GM13976 (cell line): ENCODE measurements around the gene CCDC9.

Source experiments
- DNase-seq: peaks from one replicate; pipeline ENCODE4 v3.0.0; 2012; ENCODE audit warnings: low spot score
- in situ Hi-C: fragments of 300-500 bp; cut with MboI; formaldehyde crosslinking; loops from one replicate; pipeline ENCODE4 v1.12.0; 2022; ENCODE audit warnings: low sequenced_read_pairs, mixed read lengths, inconsistent platforms; ENCODE audit not compliant: unreplicated experiment
- TF ChIP-seq, protein P1 (sequence below): IDR thresholded peaks from 2 replicates; pipeline ENCODE4 v1.5.1; 2012; ENCODE audit warnings: borderline replicate concordance, mild to moderate bottlenecking; ENCODE audit not compliant: insufficient read depth; ENCODE audit errors: extremely low read depth, missing control alignments, control extremely low read depth

Gene CCDC9

DNA sequence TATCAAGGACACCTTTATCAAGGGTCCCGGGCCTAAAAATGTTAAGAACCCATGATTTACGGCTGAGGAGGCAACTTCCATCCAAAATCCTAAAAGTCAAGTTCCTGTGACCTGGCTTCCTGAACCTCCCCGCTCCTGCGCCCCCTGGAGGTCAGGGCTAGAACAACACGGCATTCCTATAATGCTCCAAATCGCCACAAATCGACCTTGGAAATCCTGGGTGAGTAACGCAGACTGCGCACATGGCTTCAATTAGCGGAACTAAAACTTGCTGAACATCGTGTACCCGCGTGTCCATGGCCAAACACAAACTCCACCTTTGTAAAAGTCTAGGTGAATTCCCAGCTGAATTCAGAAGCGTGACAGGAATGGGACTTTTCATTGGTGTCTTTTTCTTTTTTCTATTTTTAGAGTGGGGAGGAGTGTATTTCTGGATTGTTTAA is 49.0 kb downstream of the CCDC9 start:
- peak; percentile 50 for DNase-seq
- TF ChIP-seq, protein P1, sequence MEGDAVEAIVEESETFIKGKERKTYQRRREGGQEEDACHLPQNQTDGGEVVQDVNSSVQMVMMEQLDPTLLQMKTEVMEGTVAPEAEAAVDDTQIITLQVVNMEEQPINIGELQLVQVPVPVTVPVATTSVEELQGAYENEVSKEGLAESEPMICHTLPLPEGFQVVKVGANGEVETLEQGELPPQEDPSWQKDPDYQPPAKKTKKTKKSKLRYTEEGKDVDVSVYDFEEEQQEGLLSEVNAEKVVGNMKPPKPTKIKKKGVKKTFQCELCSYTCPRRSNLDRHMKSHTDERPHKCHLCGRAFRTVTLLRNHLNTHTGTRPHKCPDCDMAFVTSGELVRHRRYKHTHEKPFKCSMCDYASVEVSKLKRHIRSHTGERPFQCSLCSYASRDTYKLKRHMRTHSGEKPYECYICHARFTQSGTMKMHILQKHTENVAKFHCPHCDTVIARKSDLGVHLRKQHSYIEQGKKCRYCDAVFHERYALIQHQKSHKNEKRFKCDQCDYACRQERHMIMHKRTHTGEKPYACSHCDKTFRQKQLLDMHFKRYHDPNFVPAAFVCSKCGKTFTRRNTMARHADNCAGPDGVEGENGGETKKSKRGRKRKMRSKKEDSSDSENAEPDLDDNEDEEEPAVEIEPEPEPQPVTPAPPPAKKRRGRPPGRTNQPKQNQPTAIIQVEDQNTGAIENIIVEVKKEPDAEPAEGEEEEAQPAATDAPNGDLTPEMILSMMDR: peak; percentile 87
- in situ Hi-C loops: no loop called here

- no peak for DNase-seq
- in situ Hi-C loops: no loop called here
- TF ChIP-seq, protein P1: no peak
Observed at GRCh38 chr19:47306303-47306702, 50.0 kb downstream of the CCDC9 start.

DNA sequence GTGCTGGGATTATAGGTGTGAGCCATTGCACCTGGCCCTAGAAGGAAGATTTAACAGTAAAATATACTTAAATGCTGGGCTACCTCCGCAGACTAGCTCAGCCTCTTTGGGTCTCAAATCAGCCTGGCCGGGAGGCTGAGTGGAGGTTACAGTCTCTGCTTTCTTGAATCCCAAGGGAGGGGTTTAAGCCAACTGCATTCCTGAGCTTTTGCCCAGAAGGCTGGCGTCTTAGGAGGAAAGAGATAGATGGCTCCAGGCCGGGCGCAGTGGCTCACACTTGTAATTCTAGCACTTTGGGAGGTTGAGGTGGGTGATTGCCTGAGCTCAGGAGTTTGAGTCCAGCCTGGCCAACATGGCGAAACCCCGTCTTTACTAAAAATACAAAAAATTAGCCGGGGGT is 52.7 kb downstream of the CCDC9 start:
- TF ChIP-seq, protein P1: no peak
- in situ Hi-C loops: no loop called here
- DNase-seq: no peak

DNA sequence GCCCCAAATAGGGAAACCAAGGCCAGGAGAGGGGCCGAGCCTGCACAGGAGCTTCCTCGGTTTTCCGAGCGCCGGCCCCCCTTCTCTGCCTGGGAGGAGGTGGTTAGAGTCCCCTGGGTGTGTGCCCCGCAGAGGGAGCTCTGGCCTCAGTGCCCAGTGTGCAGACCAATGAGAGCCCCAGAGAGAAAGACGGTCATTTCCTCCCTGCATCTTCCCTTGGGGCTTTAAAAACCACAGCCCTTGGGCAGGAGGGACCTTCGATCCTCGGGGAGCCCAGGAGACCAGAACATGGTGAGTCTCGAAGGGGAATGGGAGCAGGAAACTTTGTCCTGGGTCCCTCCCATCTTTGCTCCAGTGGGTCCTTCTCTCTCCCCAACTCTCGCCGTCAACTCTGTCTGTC is 53.3 kb downstream of the CCDC9 start, which contains the start of gene C5AR1:
Gene C5AR1, plus strand, starts transcription at position 254 of the 400 bp plus-strand sequence. Its CDS starts 35 bp downstream, at position 289.
- in situ Hi-C loops: no loop called here
- TF ChIP-seq, protein P1: no peak
- DNase-seq: no peak

- TF ChIP-seq, protein P1: no peak
- no peak for DNase-seq
- in situ Hi-C loops: no loop called here
Observed at GRCh38 chr19:47310323-47310722, 54.0 kb downstream of the CCDC9 start.

DNA sequence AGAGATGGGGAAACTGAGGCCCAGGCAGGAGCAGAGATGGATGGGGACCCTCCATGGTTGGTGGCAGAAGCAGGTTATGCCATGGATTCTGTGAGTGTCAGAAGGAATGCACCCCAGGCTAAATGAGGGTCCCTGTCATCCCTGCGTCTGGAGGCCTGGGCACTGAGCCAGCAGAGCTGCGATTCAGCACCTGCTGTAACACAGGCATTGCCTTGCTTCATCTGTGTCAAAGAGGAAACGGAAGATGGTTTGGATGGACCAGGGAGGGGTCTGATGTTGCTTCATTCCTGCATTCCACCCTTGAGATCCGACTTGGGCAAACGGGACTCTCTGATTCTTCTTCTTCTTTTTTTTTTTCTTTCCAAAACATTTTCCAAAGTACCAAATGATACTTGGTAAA is 54.5 kb downstream of the CCDC9 start:
- in situ Hi-C loops: no loop called here
- TF ChIP-seq, protein P1: no peak
- DNase-seq: no peak
